GM18951 (cell line): ENCODE data around the gene COX10.

Experiments used
- POLR2A ChIP-seq: IDR thresholded peaks from 4 replicates; pipeline ENCODE4 v1.6.1; 2011; ENCODE audit warnings: mild to moderate bottlenecking; ENCODE audit not compliant: insufficient read length, insufficient read depth; ENCODE audit errors: extremely low read depth
- in situ Hi-C: fragments of 300-500 bp; cut with MboI; formaldehyde crosslinking; loops from one replicate; pipeline ENCODE4 v1.12.0; 2022; ENCODE audit warnings: low sequenced_read_pairs, mixed read lengths, inconsistent platforms; ENCODE audit not compliant: unreplicated experiment

The COX10 gene

GRCh38 chr17:14205380-14205779 lies 136.1 kb downstream of the COX10 start:
- TF ChIP-seq POLR2A: no peak
- in situ Hi-C loops: no loop called here

GRCh38 chr17:14205992-14206461 lies 136.7 kb downstream of the COX10 start:
- TF ChIP-seq POLR2A: no peak
- in situ Hi-C loops: no loop called here

- TF ChIP-seq POLR2A: no peak
- in situ Hi-C loops: no loop called here
Observed at GRCh38 chr17:14206891-14207290, 137.6 kb downstream of the COX10 start.

GRCh38 chr17:14207791-14208190 lies 138.5 kb downstream of the COX10 start:
- TF ChIP-seq POLR2A: no peak
- in situ Hi-C loops: no loop called here

GRCh38 chr17:14209215-14209614 lies 139.9 kb downstream of the COX10 start:
- TF ChIP-seq POLR2A: no peak
- in situ Hi-C loops: no loop called here

GRCh38 chr17:14211246-14211645 lies 141.9 kb downstream of the COX10 start:
- in situ Hi-C loops: no loop called here
- TF ChIP-seq POLR2A: no peak

- in situ Hi-C loops: no loop called here
Observed at GRCh38 chr17:14211801-14212200, 142.5 kb downstream of the COX10 start.

GRCh38 chr17:14212401-14212800 lies 143.1 kb downstream of the COX10 start:
- TF ChIP-seq POLR2A: no peak
- in situ Hi-C loops: no loop called here

More at GRCh38 chr17:14211801-14212200, 142.5 kb downstream of the COX10 start:
- TF ChIP-seq POLR2A: no peak

GRCh38 chr17:14214271-14214670 lies 145.0 kb downstream of the COX10 start:
- TF ChIP-seq POLR2A: no peak
- in situ Hi-C loops: no loop called here

- in situ Hi-C loops: no loop called here
Observed at GRCh38 chr17:14222611-14223010, 153.3 kb downstream of the COX10 start.

GRCh38 chr17:14225254-14225980 lies 156.1 kb downstream of the COX10 start:
- in situ Hi-C loops: no loop called here
- no peak for TF ChIP-seq POLR2A

More at GRCh38 chr17:14222611-14223010, 153.3 kb downstream of the COX10 start:
- no peak for TF ChIP-seq POLR2A

- in situ Hi-C loops: no loop called here
- no peak for TF ChIP-seq POLR2A
Observed at GRCh38 chr17:14227052-14227451, 157.7 kb downstream of the COX10 start.

- in situ Hi-C loops: no loop called here
- no peak for TF ChIP-seq POLR2A
Observed at GRCh38 chr17:14228903-14229302, 159.6 kb downstream of the COX10 start.

- in situ Hi-C loops: loop anchor here (10.0 kb wide), 1 partner anchor 206 kb away; no protein-coding TSS in a partner anchor
Observed at GRCh38 chr17:14231187-14231586, 161.9 kb downstream of the COX10 start.

GRCh38 chr17:14235047-14235446 lies 165.7 kb downstream of the COX10 start:
- in situ Hi-C loops: loop anchor here (10.0 kb wide), 1 partner anchor 210 kb away; no protein-coding TSS in a partner anchor

- in situ Hi-C loops: loop anchor here (10.0 kb wide), 1 partner anchor 211 kb away; no protein-coding TSS in a partner anchor
Observed at GRCh38 chr17:14236032-14236431, 166.7 kb downstream of the COX10 start.

- in situ Hi-C loops: loop anchor here (10.0 kb wide), 1 partner anchor 212 kb away; no protein-coding TSS in a partner anchor
Observed at GRCh38 chr17:14236762-14237161, 167.5 kb downstream of the COX10 start, which contains the start of gene CDRT15. Gene CDRT15, minus strand, starts transcription at chr17:14236862. Its CDS starts 29 bp downstream, at chr17:14236833.

GRCh38 chr17:14239271-14239670 lies 170.0 kb downstream of the COX10 start:
- in situ Hi-C loops: loop anchor here (10.0 kb wide), 1 partner anchor 214 kb away; no protein-coding TSS in a partner anchor
